DND-41 (cell line): ENCODE measurements around the gene CTIF.

Experiments
- ATAC-seq: fragments of 200-7000 bp; cut with Tn5 transposase; 3 replicates; pipeline ENCODE4 v1.9.1; 2021; ENCODE audit warnings: low read depth; ENCODE audit not compliant: insufficient read depth
- DNase-seq: peaks from one replicate; pipeline ENCODE4 v3.0.0-alpha.2; 2020
- H2AFZ ChIP-seq: 2 replicates; pipeline ENCODE4 v1.6.0; 2012; ENCODE audit warnings: low read depth, low read length
- H3K27ac ChIP-seq: 2 replicates; pipeline ENCODE4 v1.5.1; 2012; ENCODE audit warnings: low read length, inconsistent platforms
- H3K27me3 ChIP-seq: fragments of 200-600 bp; sonication (generic); 2 replicates; pipeline ENCODE4 v1.6.0; 2012; ENCODE audit warnings: low read length, mild to moderate bottlenecking, inconsistent platforms; ENCODE audit not compliant: insufficient read depth, poor library complexity
- H3K36me3 ChIP-seq: 2 replicates; pipeline ENCODE4 v1.5.1; 2012; ENCODE audit warnings: low read length, inconsistent platforms; ENCODE audit not compliant: insufficient read depth
- H3K4me1 ChIP-seq: 2 replicates; pipeline ENCODE4 v1.5.1; 2012; ENCODE audit warnings: mild to moderate bottlenecking, low read length; ENCODE audit not compliant: insufficient read depth
- H3K4me2 ChIP-seq: 2 replicates; pipeline ENCODE4 v1.6.0; 2012; ENCODE audit warnings: mild to moderate bottlenecking, moderate library complexity, low read length, inconsistent platforms; ENCODE audit not compliant: insufficient read depth
- H3K4me3 ChIP-seq, 2 experiments: fragments of 200-600 bp in 1 of 2; shearing (Covaris generic) in 1 of 2; 2 replicates each; pipeline ENCODE4 v1.5.1; 2012 to 2016; ENCODE audit warnings: inconsistent platforms in 2 of 2, low read length in 2 of 2, mild to moderate bottlenecking in 2 of 2, low read depth in 1 of 2, moderate library complexity in 1 of 2
- H3K79me2 ChIP-seq: 2 replicates; pipeline ENCODE4 v1.6.0; 2012; ENCODE audit warnings: low read length, inconsistent platforms; ENCODE audit not compliant: insufficient read depth
- H3K9ac ChIP-seq: 2 replicates; pipeline ENCODE4 v1.6.0; 2012; ENCODE audit warnings: low read depth, mild to moderate bottlenecking, inconsistent platforms, low read length, moderate library complexity
- H3K9me3 ChIP-seq: 2 replicates; pipeline ENCODE4 v1.5.1; 2012; ENCODE audit warnings: low read length, moderate library complexity, mild to moderate bottlenecking, inconsistent platforms; ENCODE audit not compliant: insufficient read depth, severe bottlenecking
- H4K20me1 ChIP-seq: 2 replicates; pipeline ENCODE4 v1.6.0; 2012; ENCODE audit warnings: low read length; ENCODE audit not compliant: insufficient read depth
- CTCF ChIP-seq: IDR thresholded peaks from 2 replicates; pipeline ENCODE4 v1.5.1; 2012; ENCODE audit warnings: borderline replicate concordance, low read length, moderate library complexity, mild to moderate bottlenecking; ENCODE audit not compliant: poor library complexity, severe bottlenecking; ENCODE audit errors: extremely low read depth
- EZH2 ChIP-seq: IDR thresholded peaks from 3 replicates; pipeline ENCODE4 v1.6.1; 2012; ENCODE audit warnings: borderline replicate concordance, low read depth, mild to moderate bottlenecking, moderate library complexity, low read length, inconsistent platforms; ENCODE audit not compliant: severe bottlenecking

The CTIF gene

GRCh38 chr18:48668466-48669179 lies 129.8 kb downstream of the CTIF start:
- DNase-seq, result no peak
- Histone ChIP-seq H3K4me3 (no peak overlapping the region), H3K79me2 (no peaks in the 10 kb centered on the region), H3K4me1 (peaks cover 18% of the 10 kb centered on the region), H3K27ac (no peak overlapping the region), H4K20me1 (no peaks in the 10 kb centered on the region), H3K36me3 (no peaks in the 10 kb centered on the region), H3K9me3 (peaks cover 9% of the 10 kb centered on the region), H2AFZ (no peak overlapping the region), H3K4me2 (no peak overlapping the region), H3K27me3 (no peaks in the 10 kb centered on the region), H3K9ac (no peak overlapping the region)
- TF ChIP-seq CTCF (no peak), EZH2 (no peak)
- ATAC-seq, result no peak

GRCh38 chr18:48669180-48669675 lies 130.4 kb downstream of the CTIF start:
- no peak overlapping the region for H2AFZ ChIP-seq
- no peaks in the 10 kb centered on the region for H3K27me3 ChIP-seq
- H4K20me1 ChIP-seq, result no peaks in the 10 kb centered on the region
- ATAC-seq (no peak), DNase-seq (no peak)
- no peak for TF ChIP-seq EZH2
- no peak for TF ChIP-seq CTCF
- no peak overlapping the region for H3K9ac ChIP-seq
- H3K4me3 ChIP-seq, result no peak overlapping the region
- no peaks in the 10 kb centered on the region for H3K36me3 ChIP-seq
- H3K4me1 ChIP-seq, result peaks cover 24% of the 10 kb centered on the region
- H3K9me3 ChIP-seq, result peaks cover 9% of the 10 kb centered on the region
- no peaks in the 10 kb centered on the region for H3K79me2 ChIP-seq
- no peak overlapping the region for H3K4me2 ChIP-seq
- no peak overlapping the region for H3K27ac ChIP-seq

- no peak for ATAC-seq
- H3K9ac ChIP-seq, result no peak overlapping the region
- H3K27me3 ChIP-seq, result no peaks in the 10 kb centered on the region
- peaks cover 9% of the 10 kb centered on the region for H3K9me3 ChIP-seq
- no peak overlapping the region for H3K4me2 ChIP-seq
- no peak for DNase-seq
- no peaks in the 10 kb centered on the region for H3K79me2 ChIP-seq
- no peaks in the 10 kb centered on the region for H3K36me3 ChIP-seq
- H3K4me1 ChIP-seq, result peaks cover 32% of the 10 kb centered on the region
- H3K27ac ChIP-seq, result no peak overlapping the region
- no peak overlapping the region for H3K4me3 ChIP-seq
- no peak overlapping the region for H2AFZ ChIP-seq
- no peaks in the 10 kb centered on the region for H4K20me1 ChIP-seq
- TF ChIP-seq EZH2 (no peak), CTCF (no peak)
Observed at GRCh38 chr18:48669991-48670750, 131.3 kb downstream of the CTIF start.
